Upper lobe of left lung (tissue), 6 donors: ENCODE measurements around the gene EPX. TPM values are rescaled to one million over a fixed set of nuclear protein-coding genes. Genes with fewer than 3 reads are reported as not detected.

Experiments used
- ATAC-seq, 2 donors: fragments of 200-7000 bp; cut with Tn5 transposase; one replicate each; pipeline ENCODE4 v1.9.1; 2022; ENCODE audit warnings: mild to moderate bottlenecking in 2 of 2, moderate library complexity in 2 of 2; ENCODE audit not compliant: low FRiP score in 2 of 2
- DNase-seq, 2 donors: peaks; one replicate each; pipeline ENCODE4 v3.0.0-alpha.2; 2019 to 2020
- H3K27ac ChIP-seq, 4 donors: fragments of 200-600 bp; sonication (generic); one replicate each; pipeline ENCODE4 v1.5.1; 2016 to 2019
- H3K27me3 ChIP-seq, 4 donors: fragments of 200-600 bp; sonication (generic); one replicate each; pipeline ENCODE4 v1.5.1; 2017 to 2019
- H3K36me3 ChIP-seq, 4 donors: fragments of 200-600 bp; sonication (generic); one replicate each; pipeline ENCODE4 v1.5.1; 2016 to 2019
- H3K4me1 ChIP-seq, 4 donors: fragments of 200-600 bp; sonication (generic); one replicate each; pipeline ENCODE4 v1.5.1; 2018 to 2019
- H3K4me3 ChIP-seq, 4 donors: fragments of 200-600 bp; sonication (generic); one replicate each; pipeline ENCODE4 v1.5.1; 2017 to 2019; ENCODE audit warnings: mild to moderate bottlenecking in 2 of 4, moderate library complexity in 1 of 4
- H3K9me3 ChIP-seq, 4 donors: fragments of 200-600 bp; sonication (generic); one replicate each; pipeline ENCODE4 v1.5.1; 2018 to 2019
- CTCF ChIP-seq, 6 experiments: fragments of 450-650 bp in 4 of 6; fragments of 200-600 bp in 2 of 6; sonication (generic) in 2 of 6; IDR thresholded peaks; one replicate each; pipeline ENCODE4 v1.5.1; 2016 to 2019; ENCODE audit warnings: antibody characterized with exemption in 6 of 6
- EP300 ChIP-seq, 4 donors: sonication (generic); formaldehyde crosslinking; IDR thresholded peaks; one replicate each; pipeline ENCODE4 v1.5.1; 2017; ENCODE audit warnings: antibody characterized with exemption in 4 of 4, control low read depth in 2 of 4
- POLR2A ChIP-seq, 4 donors: fragments of 450-650 bp; IDR thresholded peaks; one replicate each; pipeline ENCODE4 v1.5.1; 2016 to 2017; ENCODE audit warnings: antibody characterized with exemption in 4 of 4, mild to moderate bottlenecking in 2 of 4
- POLR2AphosphoS5 ChIP-seq, 2 donors: sonication (generic); formaldehyde crosslinking; IDR thresholded peaks; one replicate each; pipeline ENCODE4 v1.5.1; 2017; ENCODE audit warnings: antibody characterized with exemption in 2 of 2
- WGBS, 2 donors: methylation state at CpG; one replicate each; pipeline ENCODE4 v1.1.5; 2017 to 2018; 5-methylcytosine and 5-hydroxymethylcytosine counted together
- total RNA-seq, 6 donors: library from RNA; depleted of rRNA in 4 of 6; stranded (reverse); fragments of >200 nt in 4 of 6; gene quantifications; one replicate each; pipeline versions ENCODE4 v1.1.0 to v1.2.1, GENCODE V29; 2016 to 2021
- donor health status: DM: no; HTN: no; CAD: no; lungs with moderate emphysema.
- donor health status: DM: no; HTN: yes; CAD: no; lungs with severe emphysema.

EPX gene
- total RNA-seq, 6 donors from 2014 or later: 0.10 TPM; not detected in 5

- H3K4me1 ChIP-seq: peaks cover 0 to 8% (median 0%) of the 10 kb centered on the region in 4 donors
- no peak overlapping the region for H3K27ac ChIP-seq
- no peaks in the 10 kb centered on the region for H3K9me3 ChIP-seq
- DNase-seq: no peak
- TF ChIP-seq POLR2AphosphoS5 (IDR thresholded peaks at IDR 0.05) (no peak), CTCF (IDR thresholded peaks at IDR 0.05) (no peak), EP300 (IDR thresholded peaks at IDR 0.05) (no peak), POLR2A (IDR thresholded peaks at IDR 0.05) (no peak)
- 80 to 83% methylated on average over 7 of the region's 7 CpGs for WGBS, 2 donors
- no peaks in the 10 kb centered on the region for H3K36me3 ChIP-seq
- no peak overlapping the region for H3K4me3 ChIP-seq
- no peaks in the 10 kb centered on the region for H3K27me3 ChIP-seq
- no peak for ATAC-seq
Observed at GRCh38 chr17:58196610-58197009, 4.1 kb downstream of the EPX start.

DNA sequence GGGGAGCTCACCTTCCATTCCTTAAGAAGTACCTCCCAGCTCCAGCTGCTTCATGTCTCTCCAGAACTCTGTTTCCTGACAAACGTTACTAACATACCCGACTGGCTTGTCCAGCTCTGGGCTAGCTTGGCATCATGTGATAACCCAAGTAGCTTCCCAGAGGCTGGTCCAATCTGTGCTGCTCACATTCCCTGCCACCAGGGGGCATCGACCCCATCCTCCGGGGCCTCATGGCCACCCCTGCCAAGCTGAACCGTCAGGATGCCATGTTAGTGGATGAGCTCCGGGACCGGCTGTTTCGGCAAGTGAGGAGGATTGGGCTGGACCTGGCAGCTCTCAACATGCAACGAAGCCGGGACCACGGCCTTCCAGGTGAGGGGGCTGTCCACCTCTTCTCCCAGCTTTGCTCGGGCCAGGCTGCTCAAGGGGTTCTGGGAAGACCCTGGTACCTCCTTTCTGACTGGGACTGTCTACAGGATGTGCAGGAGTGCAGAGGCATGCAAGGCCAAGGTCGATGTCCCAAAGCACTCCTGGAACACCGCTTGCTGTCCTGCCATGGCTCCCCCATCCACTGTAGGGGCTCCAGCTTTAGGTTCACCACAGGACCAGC is 7.6 kb downstream of the EPX start:
- Histone ChIP-seq H3K4me3 (no peak overlapping the region), H3K27ac (no peak overlapping the region), H3K9me3 (no peaks in the 10 kb centered on the region), H3K36me3 (no peaks in the 10 kb centered on the region), H3K4me1 (peaks cover 0 to 8% (median 0%) of the 10 kb centered on the region in 4 donors), H3K27me3 (no peaks in the 10 kb centered on the region)
- WGBS, 2 donors: 37 to 51% methylated on average over 8 to 14 of the region's 14 CpGs
- DNase-seq (peak in 1 of 2 donors; percentile 70), ATAC-seq (peak; percentile 64 to 74)
- peak; percentile 39 to 65 (median 50) for TF ChIP-seq CTCF (IDR thresholded peaks at IDR 0.05)
- no peak for TF ChIP-seq EP300 (IDR thresholded peaks at IDR 0.05)

DNA sequence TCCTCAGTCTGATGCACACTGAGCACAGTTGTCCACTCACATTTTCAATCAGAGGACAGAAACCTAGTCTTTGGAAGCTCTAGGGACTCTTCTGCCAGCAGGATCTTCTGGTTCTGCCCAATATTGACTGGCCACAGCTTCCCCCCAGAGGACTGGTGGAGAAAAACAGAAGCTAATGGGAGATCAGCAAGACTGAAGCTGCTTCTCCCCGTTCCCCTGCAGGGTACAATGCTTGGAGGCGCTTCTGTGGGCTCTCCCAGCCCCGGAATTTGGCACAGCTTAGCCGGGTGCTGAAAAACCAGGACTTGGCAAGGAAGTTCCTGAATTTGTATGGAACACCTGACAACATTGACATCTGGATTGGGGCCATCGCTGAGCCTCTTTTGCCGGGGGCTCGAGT is 10.3 kb downstream of the EPX start:
- WGBS, 2 donors: 85% methylated on average over 7 of the region's 7 CpGs; no CpG with 5 or more reads in 1 of the 2 donors
- Histone ChIP-seq H3K9me3 (no peaks in the 10 kb centered on the region), H3K27ac (no peak overlapping the region), H3K4me1 (peaks cover 0 to 8% (median 0%) of the 10 kb centered on the region in 4 donors), H3K36me3 (peaks cover 0 to 21% (median 7%) of the 10 kb centered on the region in 4 donors), H3K4me3 (no peak overlapping the region), H3K27me3 (no peaks in the 10 kb centered on the region)
- DNase-seq: no peak
- ATAC-seq: no peak
- TF ChIP-seq POLR2AphosphoS5 (IDR thresholded peaks at IDR 0.05) (no peak), CTCF (IDR thresholded peaks at IDR 0.05) (no peak), POLR2A (IDR thresholded peaks at IDR 0.05) (no peak), EP300 (IDR thresholded peaks at IDR 0.05) (no peak)

- H3K4me3 ChIP-seq: no peak overlapping the region
- H3K4me1 ChIP-seq: peaks cover 0 to 5% (median 0%) of the 10 kb centered on the region in 4 donors
- no peak for DNase-seq
- no peaks in the 10 kb centered on the region for H3K27me3 ChIP-seq
- H3K36me3 ChIP-seq: peaks cover 0 to 36% (median 10%) of the 10 kb centered on the region in 4 donors
- 87 to 94% methylated on average over 5 of the region's 5 CpGs for WGBS, 2 donors
- TF ChIP-seq POLR2A (IDR thresholded peaks at IDR 0.05) (no peak), EP300 (IDR thresholded peaks at IDR 0.05) (no peak), CTCF (IDR thresholded peaks at IDR 0.05) (no peak), POLR2AphosphoS5 (IDR thresholded peaks at IDR 0.05) (no peak)
- no peaks in the 10 kb centered on the region for H3K9me3 ChIP-seq
- H3K27ac ChIP-seq: no peak overlapping the region
- no peak for ATAC-seq
Observed at GRCh38 chr17:58204796-58205195, 12.3 kb downstream of the EPX start.

- ATAC-seq (no peak), DNase-seq (no peak)
- no peak for TF ChIP-seq EP300 (IDR thresholded peaks at IDR 0.05)
- no peak for TF ChIP-seq POLR2AphosphoS5 (IDR thresholded peaks at IDR 0.05)
- TF ChIP-seq POLR2A (IDR thresholded peaks at IDR 0.05): no peak
- no peak for TF ChIP-seq CTCF (IDR thresholded peaks at IDR 0.05)
- no peaks in the 10 kb centered on the region for H3K9me3 ChIP-seq
- H3K36me3 ChIP-seq: peaks cover 3 to 47% (median 18%) of the 10 kb centered on the region in 4 donors
- H3K27me3 ChIP-seq: no peaks in the 10 kb centered on the region
- H3K4me3 ChIP-seq: no peak overlapping the region
- H3K4me1 ChIP-seq: no peaks in the 10 kb centered on the region
- H3K27ac ChIP-seq: no peak overlapping the region
- 95% methylated on average over 6 to 11 of the region's 11 CpGs for WGBS, 2 donors
Observed at GRCh38 chr17:58205936-58206335, 13.4 kb downstream of the EPX start.
